Breast epithelium (tissue), 4 donors: Measurements from ENCODE around the gene C9orf40. TPM values are rescaled to one million over a fixed set of nuclear protein-coding genes. Genes with fewer than 3 reads are reported as not detected.

Experiments
- DNase-seq, 2 donors: peaks; one replicate each; pipeline ENCODE4 v3.0.0-alpha.2; 2019; ENCODE audit warnings: low spot score in 2 of 2
- H3K27ac ChIP-seq, 2 donors: fragments of 200-600 bp; sonication (generic) in 1 of 2; one replicate each; pipeline ENCODE4 v1.5.1; 2016 to 2019; ENCODE audit warnings: mild to moderate bottlenecking in 1 of 2
- H3K27me3 ChIP-seq, 2 donors: fragments of 200-600 bp; sonication (generic) in 1 of 2; one replicate each; pipeline versions ENCODE4 v1.5.1 to v1.6.0; 2017 to 2019; ENCODE audit warnings: control low read depth in 1 of 2, mild to moderate bottlenecking in 1 of 2
- H3K36me3 ChIP-seq: fragments of 200-600 bp; one replicate; pipeline ENCODE4 v1.5.1; 2019
- H3K4me1 ChIP-seq, 2 donors: fragments of 200-600 bp; sonication (generic); one replicate each; pipeline ENCODE4 v1.5.1; 2016 to 2019; ENCODE audit warnings: control low read depth in 1 of 2
- H3K4me3 ChIP-seq, 3 donors: fragments of 200-600 bp; sonication (generic); 1 replicate in 2 of 3; 2 replicates in 1 of 3; pipeline ENCODE4 v1.5.1; 2016 to 2019; ENCODE audit warnings: mild to moderate bottlenecking in 3 of 3, moderate library complexity in 2 of 3
- H3K9me3 ChIP-seq, 2 donors: fragments of 200-600 bp; sonication (generic) in 1 of 2; one replicate each; pipeline ENCODE4 v1.5.1; 2016 to 2019; ENCODE audit warnings: control low read depth in 1 of 2
- CTCF ChIP-seq, 3 donors: fragments of 450-650 bp; IDR thresholded peaks; one replicate each; pipeline ENCODE4 v1.5.1; 2016 to 2017; ENCODE audit warnings: antibody characterized with exemption in 3 of 3, mild to moderate bottlenecking in 3 of 3, moderate library complexity in 3 of 3
- POLR2A ChIP-seq: fragments of 450-650 bp; IDR thresholded peaks from one replicate; pipeline ENCODE4 v1.6.1; 2016; ENCODE audit warnings: antibody characterized with exemption, mild to moderate bottlenecking, moderate library complexity
- POLR2AphosphoS5 ChIP-seq, 3 donors: sonication (generic); formaldehyde crosslinking; IDR thresholded peaks; one replicate each; pipeline ENCODE4 v1.6.1; 2017; ENCODE audit warnings: antibody characterized with exemption in 3 of 3
- intact Hi-C: fragments of 100-400 bp; cut with DNase I; formaldehyde crosslinking; loops from one replicate; pipeline ENCODE4 v1.15.1; 2023; ENCODE audit warnings: low total_unique reads
- total RNA-seq, 3 donors: library from RNA; depleted of rRNA; stranded (reverse); fragments of >200 nt; gene quantifications; one replicate each; pipeline ENCODE4 v1.1.0, GENCODE V29; 2016

The C9orf40 gene
- total RNA-seq, 3 donors from 2014 or later: 2.4 to 4.6 (median 4.2) TPM

- intact Hi-C loops: no loop called here
- peak overlapping the region; percentile 84 to 96 (median 93) for H3K4me3 ChIP-seq
- peak; percentile 23 to 57 for DNase-seq
- peak overlapping the region; percentile 97 to 98 for H3K27ac ChIP-seq
- H3K27me3 ChIP-seq: no peaks in the 10 kb centered on the region
- no peaks in the 10 kb centered on the region for H3K9me3 ChIP-seq
- no peaks in the 10 kb centered on the region for H3K4me1 ChIP-seq
- TF ChIP-seq POLR2AphosphoS5 (IDR thresholded peaks at IDR 0.05) (no peak), POLR2A (no peak), CTCF (IDR thresholded peaks at IDR 0.05) (no peak)
- no peaks in the 10 kb centered on the region for H3K36me3 ChIP-seq
Measured at GRCh38 chr9:74951725-74952151, 974 bp downstream of the C9orf40 start.

- Histone ChIP-seq H3K4me1 (no peaks in the 10 kb centered on the region), H3K4me3 (peak overlapping the region; percentile 84 to 96 (median 93)), H3K36me3 (no peaks in the 10 kb centered on the region), H3K9me3 (no peaks in the 10 kb centered on the region), H3K27me3 (no peaks in the 10 kb centered on the region), H3K27ac (peak overlapping the region; percentile 97 to 98)
- intact Hi-C loops: no loop called here
- TF ChIP-seq POLR2A: no peak
- no peak for DNase-seq
Measured at GRCh38 chr9:74951107-74951720, 1.5 kb downstream of the C9orf40 start.

GRCh38 chr9:74949859-74950855 is 2.6 kb downstream of the C9orf40 start:
- Histone ChIP-seq H3K36me3 (no peaks in the 10 kb centered on the region), H3K4me1 (no peaks in the 10 kb centered on the region), H3K9me3 (no peaks in the 10 kb centered on the region), H3K27ac (peak overlapping the region in 1 of 2 donors; percentile 2), H3K27me3 (no peaks in the 10 kb centered on the region), H3K4me3 (no peak overlapping the region)
- no peak for DNase-seq
- intact Hi-C loops: no loop called here
- TF ChIP-seq POLR2A (no peak), CTCF (IDR thresholded peaks at IDR 0.05) (no peak), POLR2AphosphoS5 (IDR thresholded peaks at IDR 0.05) (no peak)

DNA sequence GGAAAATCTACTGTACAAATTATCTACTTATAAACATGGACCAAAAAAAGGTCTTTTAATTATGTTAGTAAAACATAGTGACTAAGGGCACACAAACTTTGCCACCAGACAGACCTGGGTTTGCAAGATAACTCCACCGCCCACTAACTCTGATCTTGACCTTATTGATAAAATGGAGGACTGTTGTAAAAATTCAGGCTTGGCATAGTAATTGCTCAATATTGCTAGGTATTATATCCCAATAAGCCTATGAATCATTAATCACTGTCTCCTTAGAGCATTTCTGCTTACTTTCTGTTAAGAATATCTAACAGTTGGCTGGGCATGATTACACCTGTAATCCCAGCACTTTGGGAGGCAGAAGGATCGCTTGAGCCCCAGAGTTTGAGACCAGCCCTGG is 3.8 kb downstream of the C9orf40 start:
- no peak for TF ChIP-seq POLR2A
- TF ChIP-seq CTCF (IDR thresholded peaks at IDR 0.05): no peak
- no peak for TF ChIP-seq POLR2AphosphoS5 (IDR thresholded peaks at IDR 0.05)

DNA sequence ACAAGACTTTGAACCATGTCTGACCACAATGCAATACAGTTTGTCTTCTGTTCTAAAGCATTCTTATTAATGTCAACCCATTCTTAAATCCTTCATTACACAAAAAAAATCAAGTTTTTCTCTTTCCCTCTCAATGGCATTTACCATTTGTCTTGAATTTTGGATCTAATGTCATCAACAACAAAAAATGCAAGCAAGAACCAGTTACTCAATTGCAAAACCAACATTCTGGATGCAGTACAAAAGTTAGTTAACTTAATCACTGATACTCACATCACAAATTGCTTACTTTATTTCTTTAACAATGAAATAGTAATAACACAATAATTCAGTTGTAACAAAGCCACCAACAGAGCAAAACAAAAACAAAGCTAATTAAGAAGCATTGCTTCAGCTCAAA is 6.0 kb downstream of the C9orf40 start:
- Histone ChIP-seq H3K4me1 (no peaks in the 10 kb centered on the region), H3K27me3 (no peaks in the 10 kb centered on the region), H3K36me3 (no peaks in the 10 kb centered on the region), H3K9me3 (no peaks in the 10 kb centered on the region), H3K27ac (no peak overlapping the region), H3K4me3 (no peak overlapping the region)
- no peak for DNase-seq
- TF ChIP-seq POLR2A (no peak), CTCF (IDR thresholded peaks at IDR 0.05) (no peak), POLR2AphosphoS5 (IDR thresholded peaks at IDR 0.05) (no peak)
- intact Hi-C loops: no loop called here

More for the DNA sequence above, 3.8 kb downstream of the C9orf40 start:
- no peaks in the 10 kb centered on the region for H3K27me3 ChIP-seq
- no peak overlapping the region for H3K4me3 ChIP-seq
- DNase-seq: no peak
- intact Hi-C loops: no loop called here
- no peaks in the 10 kb centered on the region for H3K4me1 ChIP-seq
- no peak overlapping the region for H3K27ac ChIP-seq
- H3K36me3 ChIP-seq: no peaks in the 10 kb centered on the region
- H3K9me3 ChIP-seq: no peaks in the 10 kb centered on the region
